Muscle of back (tissue), 13 donors: ENCODE data around the gene ANKRD26. TPM values are rescaled to one million over a fixed set of nuclear protein-coding genes. Genes with fewer than 3 reads are reported as not detected.
A peak's percentile ranks its signal among the peaks of the same experiment; 100 is the strongest.
"Not testable (repeated sequence)": the region's sequence is repeated elsewhere in the genome, so short reads cannot be mapped to it uniquely, and the experiment has no call there.

ENCODE experiments used
- DNase-seq, 3 donors: peaks; one replicate each; pipeline versions ENCODE4 v3.0.0 to v3.0.0-alpha.2; 2013
- long read RNA-seq, 9 donors: transcript quantifications; one replicate each; lab custom pipeline, GENCODE V29; 2026
- polyA plus RNA-seq, 10 donors: library from polyadenylated mRNA; unstranded; fragments of 120-200 nt; gene quantifications; one replicate each; pipeline ENCODE4 v1.2.1, GENCODE V29; 2013; ENCODE audit not compliant: insufficient read length in 10 of 10

ANKRD26 gene
- polyA plus RNA-seq: 10 to 100 TPM in 8 of 10 donors, 1 to 10 TPM in 2; 7.5 to 17.9 (median 11.5) TPM
- long read RNA-seq, donor 1: 0 reads
- long read RNA-seq, donor 2: 0 reads
- long read RNA-seq, donor 3: 0 reads
- long read RNA-seq, donor 4: 0 reads
- long read RNA-seq, donor 5: 0 reads
- long read RNA-seq, donor 6: 0 reads
- long read RNA-seq, donor 7: 0 reads
- long read RNA-seq, donor 8: 0 reads
- long read RNA-seq, donor 9: 0 reads

DNA sequence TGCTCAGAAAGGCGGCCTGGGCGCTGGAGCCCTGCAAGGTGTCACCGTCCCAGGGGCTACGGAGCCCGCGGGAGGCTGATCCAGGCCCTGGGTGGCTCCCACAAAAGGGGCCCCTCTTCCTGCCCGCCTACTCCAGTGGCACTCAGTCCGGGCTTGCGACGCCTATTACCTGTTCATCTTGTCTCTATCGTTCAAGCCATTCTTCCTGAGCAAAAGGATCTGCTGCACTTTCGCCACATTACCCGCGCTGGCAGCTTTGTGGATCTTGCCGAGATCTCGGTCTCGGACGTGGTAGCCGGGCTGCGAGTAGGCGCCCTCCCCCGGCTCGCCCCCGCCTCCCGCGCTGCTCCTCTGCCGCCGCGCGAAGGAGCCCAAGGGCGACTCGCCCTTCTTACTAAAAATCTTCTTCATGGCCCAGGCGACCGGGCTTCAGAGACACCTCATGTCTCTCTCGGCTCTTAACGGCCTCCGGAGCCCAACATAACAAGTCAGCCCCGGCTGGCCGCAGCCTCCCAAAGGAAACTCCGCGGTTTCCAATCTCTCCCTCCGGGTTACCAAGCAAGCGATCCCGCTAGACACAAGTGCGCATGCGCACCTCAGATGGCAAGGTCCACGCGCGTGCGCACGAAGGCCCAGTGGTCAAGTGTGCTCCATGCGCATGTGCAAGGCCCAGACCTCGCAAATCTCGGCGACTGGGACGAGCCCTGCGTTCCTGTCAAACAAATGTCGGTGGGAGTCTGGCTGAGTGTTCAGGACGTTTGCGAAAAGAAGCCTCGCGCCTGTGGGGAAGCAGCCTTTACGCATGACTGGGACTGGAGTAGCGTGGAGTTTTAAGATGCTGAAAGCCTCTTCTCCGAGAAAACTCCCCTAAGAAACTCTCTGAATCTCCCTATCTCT, at the start of gene ANKRD26:
Gene ANKRD26, minus strand, starts transcription at position 579 of the 897 bp plus-strand sequence. Its CDS starts 168 bp downstream, at position 411.
- peak; percentile 98 to 99 (median 99) for DNase-seq

GRCh38 chr10:27147701-27148100, 47.4 kb upstream of the ANKRD26 start:
- no peak for DNase-seq

DNA sequence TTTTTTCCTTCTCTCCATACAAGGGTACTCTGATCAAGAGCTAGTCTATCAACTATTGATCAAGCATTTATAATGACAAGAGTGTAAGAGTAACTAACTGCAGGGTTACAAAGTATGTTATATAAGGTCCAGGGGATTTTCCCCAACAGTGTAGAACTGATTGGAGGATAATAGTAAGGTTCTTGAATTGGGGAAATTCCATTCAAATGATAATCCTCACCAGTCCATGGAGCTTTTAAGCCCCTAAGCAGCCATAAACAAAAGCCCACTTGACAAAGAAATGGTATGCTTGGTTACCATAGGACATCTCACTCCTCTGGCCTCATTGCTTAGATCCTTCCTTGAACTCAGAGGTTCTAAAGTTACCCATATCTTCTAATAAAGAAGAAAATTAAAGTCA, 45.6 kb upstream of the ANKRD26 start:
- no peak for DNase-seq

GRCh38 chr10:27143686-27144085, 43.4 kb upstream of the ANKRD26 start:
- DNase-seq: no peak

DNA sequence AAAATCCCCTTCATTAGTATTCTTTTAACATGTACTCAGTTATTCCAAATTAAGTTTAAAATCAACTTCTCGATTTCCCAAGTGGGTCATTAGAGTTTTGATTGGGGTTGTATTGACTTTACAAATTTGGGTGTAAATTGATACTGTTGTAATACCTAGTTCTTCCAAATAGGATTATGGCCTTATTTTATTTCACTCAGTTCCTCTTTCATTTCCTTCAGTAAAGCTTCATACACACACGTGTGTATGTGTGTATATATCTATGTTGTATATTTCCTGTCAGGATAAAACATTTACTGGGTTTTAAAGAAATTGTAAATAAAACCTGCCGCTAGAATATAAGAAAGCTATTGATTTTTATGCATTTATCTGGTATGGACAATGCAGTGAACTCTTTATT, 38.0 kb upstream of the ANKRD26 start:
- DNase-seq: no peak

GRCh38 chr10:27134371-27134770, 34.1 kb upstream of the ANKRD26 start:
- no peak for DNase-seq

GRCh38 chr10:27108165-27108564, 7.9 kb upstream of the ANKRD26 start:
- no peak for DNase-seq

DNA sequence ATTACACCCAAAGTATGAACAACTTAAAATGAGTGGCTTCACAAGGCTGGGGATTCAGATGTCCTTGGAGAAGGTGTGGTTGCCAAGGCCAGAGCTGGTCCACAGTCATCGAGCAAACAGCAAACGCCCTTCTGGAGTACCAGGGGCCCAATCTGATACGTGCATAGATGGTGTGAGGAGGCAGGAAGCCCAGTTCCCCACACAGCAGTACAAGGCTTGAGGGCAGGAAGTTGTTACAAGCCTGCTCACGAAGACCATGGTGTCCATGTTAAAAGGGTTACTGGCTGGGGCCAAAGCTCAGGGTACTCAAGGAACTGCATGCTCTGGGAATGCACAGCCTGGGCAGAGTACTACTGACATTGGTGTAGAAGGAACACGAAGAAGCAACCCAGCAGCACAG, 4.6 kb upstream of the ANKRD26 start:
- no peak for DNase-seq

GRCh38 chr10:27100813-27101347, 586 bp upstream of the ANKRD26 start:
- DNase-seq: no peak

- no peak for DNase-seq
These were observed 846 bp downstream of the ANKRD26 start for GRCh38 chr10:27099448-27099847.

- DNase-seq: no peak
These were observed 11.9 kb downstream of the ANKRD26 start for GRCh38 chr10:27088119-27089044.

DNA sequence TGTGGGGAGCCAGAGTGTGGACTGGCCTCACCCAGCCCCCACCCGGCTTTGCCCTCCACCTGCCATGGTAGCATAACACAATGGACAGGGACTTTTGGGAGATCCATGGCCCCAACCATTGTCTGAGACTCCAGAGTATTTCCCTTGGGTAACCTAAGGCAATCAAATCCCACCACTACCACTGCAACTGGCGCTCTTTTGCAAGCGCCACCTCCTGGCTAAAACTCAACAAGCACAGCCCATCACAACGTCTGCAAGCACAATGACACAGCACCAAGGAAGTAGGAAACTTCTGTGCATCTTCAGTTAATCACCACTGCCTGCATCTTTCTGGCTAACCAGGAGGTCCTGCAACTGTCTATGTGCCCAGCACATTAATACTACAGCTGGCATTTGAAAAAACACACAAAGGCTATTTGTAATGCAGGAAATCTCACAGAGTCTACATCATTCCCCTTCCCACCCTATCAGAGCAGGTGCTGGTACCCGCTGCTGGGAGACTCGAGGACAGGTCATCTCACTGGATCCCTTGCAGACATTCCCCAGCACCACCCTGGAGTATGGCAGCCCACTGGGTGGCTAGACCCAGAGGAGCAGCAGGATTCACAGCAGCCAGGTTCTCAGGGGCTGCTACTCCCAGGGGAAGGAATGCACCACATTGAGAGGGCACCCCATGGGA, 27.7 kb downstream of the ANKRD26 start:
- DNase-seq: no peak

GRCh38 chr10:27068217-27068891, 31.9 kb downstream of the ANKRD26 start:
- DNase-seq: no peak

DNA sequence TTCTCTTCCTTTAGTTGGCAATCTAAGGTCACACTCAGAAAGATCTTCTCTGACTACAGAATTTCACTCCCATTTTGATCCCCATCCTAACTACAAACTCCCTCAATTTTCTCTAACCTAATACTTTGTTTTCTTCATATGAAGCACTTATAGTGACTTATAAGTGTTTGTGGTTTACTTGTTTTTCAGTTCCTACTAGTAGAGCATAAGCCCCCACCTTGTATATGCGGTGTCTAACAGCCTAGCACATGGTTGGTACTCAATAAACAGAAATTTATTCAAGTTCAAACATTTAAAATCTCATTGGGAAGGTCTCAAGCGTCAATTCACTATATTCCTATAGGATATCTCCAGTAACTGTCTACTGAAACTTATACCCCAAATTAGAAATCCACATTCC, 35.2 kb downstream of the ANKRD26 start:
- no peak for DNase-seq

DNA sequence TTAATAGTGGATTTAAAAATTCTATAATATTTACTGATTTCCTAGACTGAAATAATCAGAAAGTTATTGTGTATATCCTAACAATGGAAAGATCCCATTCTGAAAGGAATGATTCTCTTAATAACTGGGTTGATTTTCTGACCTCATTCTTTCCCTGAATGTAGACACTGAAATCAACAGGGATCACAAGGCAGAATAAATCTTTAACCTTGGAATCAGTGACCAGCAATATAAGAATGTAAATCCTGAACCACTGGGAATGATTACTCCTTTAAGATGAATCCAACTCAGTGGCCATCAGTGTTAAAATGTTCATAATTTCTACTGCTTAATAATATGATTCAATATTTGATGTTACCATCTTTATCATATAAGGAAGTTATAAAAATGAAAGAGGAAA, 47.6 kb downstream of the ANKRD26 start:
- no peak for DNase-seq

DNA sequence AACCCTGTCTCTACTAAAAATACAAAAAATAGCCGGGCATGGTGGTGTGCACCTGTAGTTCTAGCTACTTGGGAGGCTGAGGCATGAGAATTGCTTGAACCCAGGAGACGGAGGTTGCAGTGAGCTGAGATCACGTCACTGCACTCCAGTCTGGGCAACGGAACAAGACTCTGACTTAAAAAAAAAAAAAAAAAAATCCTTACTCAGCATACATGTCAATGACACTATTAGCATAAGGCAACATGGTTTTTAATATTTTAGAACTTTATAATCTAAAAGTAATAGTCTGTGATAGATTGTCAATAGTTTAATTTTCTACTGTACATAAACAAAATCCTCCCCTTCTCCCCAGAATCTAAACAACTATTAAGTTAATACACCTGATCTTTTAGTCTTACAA, 55.0 kb downstream of the ANKRD26 start:
- DNase-seq: not testable (repeated sequence)

GRCh38 chr10:27041196-27041595, 59.1 kb downstream of the ANKRD26 start:
- no peak for DNase-seq

GRCh38 chr10:27038168-27038567, 62.1 kb downstream of the ANKRD26 start:
- DNase-seq: no peak

DNA sequence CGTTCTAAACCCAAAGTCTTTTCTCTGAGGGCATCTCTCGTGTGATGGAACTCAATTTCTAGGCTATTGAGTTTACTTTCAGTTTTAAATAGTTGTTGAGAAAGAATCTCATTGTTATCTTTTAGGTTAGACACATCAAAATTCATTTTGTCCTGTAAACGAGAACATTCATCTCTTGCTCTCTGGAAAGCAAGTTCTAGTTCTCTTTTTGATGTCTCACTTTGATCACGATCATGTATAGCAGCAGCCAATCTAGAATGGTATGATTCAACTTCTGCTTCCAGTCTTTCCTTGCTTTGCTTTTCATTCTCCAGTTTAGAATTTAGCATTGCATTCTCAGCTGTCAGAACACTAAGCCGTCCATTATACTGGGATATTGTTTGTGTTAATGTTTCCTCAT, 65.1 kb downstream of the ANKRD26 start:
- peak in 1 of 3 donors; percentile 0 for DNase-seq

DNA sequence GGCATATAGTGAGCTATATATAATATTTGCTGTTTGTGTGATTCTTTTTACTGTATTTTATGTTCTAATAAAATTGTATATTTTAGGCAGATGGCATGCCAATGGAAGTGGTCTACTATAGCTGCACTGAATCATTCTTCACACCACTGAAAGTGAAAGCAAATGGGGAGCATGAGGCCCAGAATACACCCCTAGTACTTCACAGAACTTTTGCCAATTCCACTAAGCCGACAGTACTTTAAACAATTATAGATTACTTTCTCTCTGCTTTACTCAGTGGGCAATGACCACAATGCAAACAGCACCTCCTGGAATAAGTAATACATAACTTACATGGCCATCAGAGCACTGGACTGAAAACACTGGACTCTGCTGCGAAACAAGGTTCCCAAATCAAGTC, 70.2 kb downstream of the ANKRD26 start:
- no peak for DNase-seq

DNA sequence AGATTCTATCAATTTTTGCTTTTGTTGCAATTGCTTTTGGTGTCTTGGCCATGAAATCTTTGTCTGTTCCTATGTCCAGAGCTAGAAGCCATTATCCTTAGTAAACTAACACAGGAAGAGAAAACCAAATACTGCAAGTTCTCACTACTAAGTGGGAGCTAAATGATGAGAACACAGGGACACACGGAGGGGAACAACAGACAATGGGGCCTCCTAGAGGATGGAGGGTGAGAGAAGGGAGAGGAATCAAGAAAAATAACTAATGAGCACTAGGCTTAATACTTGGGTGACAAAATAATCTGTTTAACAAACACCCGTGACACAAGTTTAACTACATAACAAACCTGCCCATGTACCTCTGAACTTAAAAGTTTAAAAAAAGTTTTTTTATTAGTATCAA, 78.2 kb downstream of the ANKRD26 start:
- no peak for DNase-seq
